ENCODE measurements around the gene AGAP1. TPM values are rescaled to one million over a fixed set of nuclear protein-coding genes. Genes with fewer than 3 reads are reported as not detected.

The AGAP1 gene
- total and polyA plus RNA-seq, 2 donors from 2014 or later = 8.1 to 44.5 TPM

- no peak for FAIRE-seq
- TF ChIP-seq CTCF (IDR thresholded peaks at IDR 0.05; ENCODE audit: borderline replicate concordance, extremely low read depth, insufficient read depth) = no peak
- Histone ChIP-seq H3K4me1 (ENCODE audit: control insufficient read depth in 2 of 3, insufficient read depth in 2 of 3, low read depth in 1 of 3, low read length in 3 of 3) (peaks cover 0 to 11% (median 2%) of the 10 kb centered on the region in 3 donors), H3K27me3 (ENCODE audit: control insufficient read depth, insufficient read depth, low read length) (no peaks in the 10 kb centered on the region), H3K27ac (ENCODE audit: low read depth in 2 of 2, low read length in 2 of 2) (no peak overlapping the region), H3K9ac (ENCODE audit: low read length in 3 of 3) (no peak overlapping the region), H3K4me3 (ENCODE audit: low read length in 3 of 3) (no peak overlapping the region), H3K36me3 (ENCODE audit: control insufficient read depth in 2 of 3, insufficient read depth in 3 of 3, low read length in 3 of 3) (no peaks in the 10 kb centered on the region), H3K9me3 (ENCODE audit: control insufficient read depth in 2 of 3, insufficient read depth in 1 of 3, low read length in 3 of 3) (no peaks in the 10 kb centered on the region)
- DNase-seq = no peak
- intact Hi-C loops (cut with DNase I) = no loop called here
These were observed 160.4 kb downstream of the AGAP1 start for GRCh38 chr2:235654103-235654813.

GRCh38 chr2:235658351-235659174 is 164.7 kb downstream of the AGAP1 start:
- intact Hi-C loops (cut with DNase I) = no loop called here
- no peaks in the 10 kb centered on the region for H3K36me3 ChIP-seq (ENCODE audit: control insufficient read depth in 2 of 3, insufficient read depth in 3 of 3, low read length in 3 of 3)
- H3K4me1 ChIP-seq (ENCODE audit: control insufficient read depth in 2 of 3, insufficient read depth in 2 of 3, low read depth in 1 of 3, low read length in 3 of 3) = peaks cover 0 to 12% (median 6%) of the 10 kb centered on the region in 3 donors
- H3K9me3 ChIP-seq (ENCODE audit: control insufficient read depth in 2 of 3, insufficient read depth in 1 of 3, low read length in 3 of 3) = no peaks in the 10 kb centered on the region
- no peaks in the 10 kb centered on the region for H3K27me3 ChIP-seq (ENCODE audit: control insufficient read depth, insufficient read depth, low read length)
- FAIRE-seq (no peak), DNase-seq (peak in 2 of 5 donors; percentile 28 to 58)
- H3K4me3 ChIP-seq (ENCODE audit: low read length in 3 of 3) = no peak overlapping the region
- TF ChIP-seq CTCF (IDR thresholded peaks at IDR 0.05; ENCODE audit: borderline replicate concordance, extremely low read depth, insufficient read depth) = no peak
- no peak overlapping the region for H3K27ac ChIP-seq (ENCODE audit: low read depth in 2 of 2, low read length in 2 of 2)
- H3K9ac ChIP-seq (ENCODE audit: low read length in 3 of 3) = no peak overlapping the region

- no peak for DNase-seq
- Histone ChIP-seq H3K4me1 (ENCODE audit: control insufficient read depth in 2 of 3, insufficient read depth in 2 of 3, low read depth in 1 of 3, low read length in 3 of 3) (peaks cover 0 to 12% (median 6%) of the 10 kb centered on the region in 3 donors), H3K9me3 (ENCODE audit: control insufficient read depth in 2 of 3, insufficient read depth in 1 of 3, low read length in 3 of 3) (no peaks in the 10 kb centered on the region), H3K36me3 (ENCODE audit: control insufficient read depth in 2 of 3, insufficient read depth in 3 of 3, low read length in 3 of 3) (no peaks in the 10 kb centered on the region), H3K9ac (ENCODE audit: low read length in 3 of 3) (no peak overlapping the region), H3K4me3 (ENCODE audit: low read length in 3 of 3) (no peak overlapping the region), H3K27ac (ENCODE audit: low read depth in 2 of 2, low read length in 2 of 2) (no peak overlapping the region), H3K27me3 (ENCODE audit: control insufficient read depth, insufficient read depth, low read length) (no peaks in the 10 kb centered on the region)
- TF ChIP-seq CTCF (IDR thresholded peaks at IDR 0.05; ENCODE audit: borderline replicate concordance, extremely low read depth, insufficient read depth) = no peak
- intact Hi-C loops (cut with DNase I) = no loop called here
- no peak for FAIRE-seq
These were observed 166.0 kb downstream of the AGAP1 start for GRCh38 chr2:235659767-235660322.

Data from kidney (tissue), 14 donors.